Measurements from ENCODE around the gene OR10J4. TPM values are rescaled to one million over a fixed set of nuclear protein-coding genes. Genes with fewer than 3 reads are reported as not detected.

Gene OR10J4
- polyA plus RNA-seq, 1 of the 3 experiments (the other 2 are of a cell fraction), result not detected

- Histone ChIP-seq H3K36me3 (replicated peaks in 1 of 2; ENCODE audit: control insufficient read depth in 1 of 2, insufficient read depth in 2 of 2, low read length in 1 of 2) (no peaks in the 10 kb centered on the region), H3K27ac (ENCODE audit: low read depth in 2 of 2, low read length in 1 of 2) (no peak overlapping the region), H3K4me1 (ENCODE audit: control insufficient read depth in 1 of 2, insufficient read depth in 2 of 2, low read depth in 1 of 2, low read length in 1 of 2) (no peaks in the 10 kb centered on the region), H3K9me3 (no peaks in the 10 kb centered on the region), H3F3A (replicated peaks; ENCODE audit: insufficient read depth) (no peaks in the 10 kb centered on the region), H3K27me3 (ENCODE audit: insufficient read depth) (no peaks in the 10 kb centered on the region), H3K9me2 (no peaks in the 10 kb centered on the region), H3K4me3 (ENCODE audit: low read depth in 2 of 2, low read length in 1 of 2) (no peak overlapping the region), H3K79me2 (ENCODE audit: insufficient read depth) (no peaks in the 10 kb centered on the region), H4K20me1 (ENCODE audit: insufficient read depth) (no peaks in the 10 kb centered on the region), H3K9ac (no peak overlapping the region), H2AFZ (ENCODE audit: low read depth) (no peak overlapping the region), H3K4me2 (no peak overlapping the region)
- no peak for TF ChIP-seq GATA2 (CRISPR knock-in tag; IDR thresholded peaks at IDR 0.05)
- no peak for TF ChIP-seq EZH2phosphoT487 (IDR thresholded peaks at IDR 0.05; ENCODE audit: borderline replicate concordance, low read depth)
- TF ChIP-seq CHD2 (IDR thresholded peaks at IDR 0.05; ENCODE audit: low read length, partially characterized antibody), result no peak
- TF ChIP-seq IRF3 (IDR thresholded peaks at IDR 0.05; ENCODE audit: low read depth, low read length), result no peak
- no peak for TF ChIP-seq REST (IDR thresholded peaks at IDR 0.05; ENCODE audit: low read depth, low read length)
- no peak for TF ChIP-seq MEF2A (IDR thresholded peaks at IDR 0.05; ENCODE audit: borderline replicate concordance, low read depth)
- no peak for TF ChIP-seq PBX3 (IDR thresholded peaks at IDR 0.05)
- TF ChIP-seq FOXJ3 (CRISPR knock-in tag; IDR thresholded peaks at IDR 0.05), result no peak
- no peak for TF ChIP-seq SMC3 (IDR thresholded peaks at IDR 0.05; ENCODE audit: low read depth, low read length)
- TF ChIP-seq NFIC (IDR thresholded peaks at IDR 0.05; ENCODE audit: borderline replicate concordance), result no peak
- TF ChIP-seq MAX (IDR thresholded peaks at IDR 0.05; ENCODE audit: low read depth), result no peak
- no peak for TF ChIP-seq EP300 (IDR thresholded peaks at IDR 0.05; ENCODE audit: borderline replicate concordance in 1 of 2, low read depth in 1 of 2, low read length in 1 of 2)
- TF ChIP-seq ELF1 (IDR thresholded peaks at IDR 0.05), result no peak
- TF ChIP-seq USF1 (IDR thresholded peaks at IDR 0.05; ENCODE audit: borderline replicate concordance, low read depth), result no peak
- POLR2A ChIA-PET, result no interaction called here
- CTCF ChIA-PET, result no interaction called here
- DNase-seq, result no peak
- WGBS (ENCODE audit: low lambda C conversion rate), result 6% methylated on average over 4 of the region's 4 CpGs
Observed at GRCh38 chr1:159436469-159436868, 4.5 kb downstream of the OR10J4 start.

All from SK-N-SH (cell line).